Measurements from ENCODE around the gene CSNK1G1.
A peak's percentile ranks its signal among the peaks of the same experiment; 100 is the strongest.

CSNK1G1 gene

DNA sequence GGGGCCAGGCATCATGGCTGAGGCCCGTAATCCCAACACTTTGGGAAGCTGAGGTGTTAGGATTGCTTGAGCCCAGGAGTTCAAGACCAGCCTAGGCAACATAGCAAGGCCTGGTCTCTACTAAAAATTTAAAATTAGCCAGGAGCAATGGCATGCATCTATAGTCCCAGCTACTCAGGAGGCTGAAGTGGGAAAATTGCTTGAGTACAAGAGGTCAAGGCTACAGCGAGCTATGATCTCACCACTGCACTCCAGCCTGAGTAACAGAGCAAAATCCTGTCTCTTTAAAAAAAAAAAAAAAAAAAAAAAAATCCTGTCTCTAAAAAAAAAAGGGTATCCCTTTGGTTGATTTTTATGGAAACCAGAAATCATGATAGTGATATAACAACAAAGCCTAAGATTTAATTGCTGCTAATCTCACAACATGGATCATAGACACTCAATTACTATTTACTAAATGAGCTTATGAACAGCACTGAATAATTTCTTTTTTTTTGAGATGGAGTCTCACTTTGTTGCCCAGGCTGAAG, 13.2 kb upstream of the CSNK1G1 start:
- TF ChIP-seq, protein P1, sequence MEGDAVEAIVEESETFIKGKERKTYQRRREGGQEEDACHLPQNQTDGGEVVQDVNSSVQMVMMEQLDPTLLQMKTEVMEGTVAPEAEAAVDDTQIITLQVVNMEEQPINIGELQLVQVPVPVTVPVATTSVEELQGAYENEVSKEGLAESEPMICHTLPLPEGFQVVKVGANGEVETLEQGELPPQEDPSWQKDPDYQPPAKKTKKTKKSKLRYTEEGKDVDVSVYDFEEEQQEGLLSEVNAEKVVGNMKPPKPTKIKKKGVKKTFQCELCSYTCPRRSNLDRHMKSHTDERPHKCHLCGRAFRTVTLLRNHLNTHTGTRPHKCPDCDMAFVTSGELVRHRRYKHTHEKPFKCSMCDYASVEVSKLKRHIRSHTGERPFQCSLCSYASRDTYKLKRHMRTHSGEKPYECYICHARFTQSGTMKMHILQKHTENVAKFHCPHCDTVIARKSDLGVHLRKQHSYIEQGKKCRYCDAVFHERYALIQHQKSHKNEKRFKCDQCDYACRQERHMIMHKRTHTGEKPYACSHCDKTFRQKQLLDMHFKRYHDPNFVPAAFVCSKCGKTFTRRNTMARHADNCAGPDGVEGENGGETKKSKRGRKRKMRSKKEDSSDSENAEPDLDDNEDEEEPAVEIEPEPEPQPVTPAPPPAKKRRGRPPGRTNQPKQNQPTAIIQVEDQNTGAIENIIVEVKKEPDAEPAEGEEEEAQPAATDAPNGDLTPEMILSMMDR (conservative IDR thresholded peaks at IDR 0.05; ENCODE audit: control insufficient read depth, insufficient read depth, low read depth, low read length), result no peak
- DNase-seq (ENCODE audit: low read depth), result peak; percentile 24
- H3K4me3 ChIP-seq (ENCODE audit: control insufficient read depth, low read depth, low read length), result no peak overlapping the region

DNA sequence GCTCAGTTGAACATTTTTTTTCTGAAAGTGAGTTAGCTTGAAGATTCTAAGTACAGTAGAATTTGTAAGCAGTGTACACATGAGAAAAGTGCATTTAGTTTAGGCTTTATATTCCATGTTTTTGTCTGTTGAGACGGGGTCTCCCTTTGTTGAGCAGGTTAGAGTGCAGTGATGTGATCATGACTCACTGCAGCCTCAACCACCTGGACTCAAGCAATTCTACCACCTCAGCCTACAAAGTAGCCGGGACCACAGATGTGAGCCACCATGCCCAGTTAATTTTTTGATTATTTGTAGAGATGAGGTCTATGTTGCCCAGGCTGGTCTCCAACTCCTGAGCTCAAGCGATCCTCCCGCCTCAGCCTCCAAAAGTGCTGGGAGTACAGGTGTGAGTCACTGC, 5.3 kb upstream of the CSNK1G1 start:
- TF ChIP-seq, protein P1 (conservative IDR thresholded peaks at IDR 0.05; ENCODE audit: control insufficient read depth, insufficient read depth, low read depth, low read length), result no peak
- H3K4me3 ChIP-seq (ENCODE audit: control insufficient read depth, low read depth, low read length), result no peak overlapping the region
- no peak for DNase-seq (ENCODE audit: low read depth)

DNA sequence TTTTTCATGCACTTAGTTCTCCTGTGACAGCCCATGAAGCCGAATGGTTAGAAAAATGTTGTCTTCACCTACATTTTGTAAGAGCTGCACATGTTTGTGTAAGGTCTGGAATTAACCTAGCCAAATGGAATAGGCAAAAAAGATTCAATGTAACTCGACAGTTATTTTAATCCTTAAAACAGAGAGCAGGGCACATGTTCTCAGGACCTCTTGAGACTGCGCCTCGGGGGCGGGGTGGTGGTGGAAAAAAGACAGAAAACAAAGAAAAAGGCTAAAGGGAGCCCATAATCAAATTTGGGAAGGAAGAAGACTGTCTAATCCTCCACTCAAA, 702 bp upstream of the CSNK1G1 start:
- peak overlapping the region; percentile 94 for H3K4me3 ChIP-seq (ENCODE audit: control insufficient read depth, low read depth, low read length)
- DNase-seq (ENCODE audit: low read depth), result no peak
- TF ChIP-seq, protein P1 (conservative IDR thresholded peaks at IDR 0.05; ENCODE audit: control insufficient read depth, insufficient read depth, low read depth, low read length), result no peak

DNA sequence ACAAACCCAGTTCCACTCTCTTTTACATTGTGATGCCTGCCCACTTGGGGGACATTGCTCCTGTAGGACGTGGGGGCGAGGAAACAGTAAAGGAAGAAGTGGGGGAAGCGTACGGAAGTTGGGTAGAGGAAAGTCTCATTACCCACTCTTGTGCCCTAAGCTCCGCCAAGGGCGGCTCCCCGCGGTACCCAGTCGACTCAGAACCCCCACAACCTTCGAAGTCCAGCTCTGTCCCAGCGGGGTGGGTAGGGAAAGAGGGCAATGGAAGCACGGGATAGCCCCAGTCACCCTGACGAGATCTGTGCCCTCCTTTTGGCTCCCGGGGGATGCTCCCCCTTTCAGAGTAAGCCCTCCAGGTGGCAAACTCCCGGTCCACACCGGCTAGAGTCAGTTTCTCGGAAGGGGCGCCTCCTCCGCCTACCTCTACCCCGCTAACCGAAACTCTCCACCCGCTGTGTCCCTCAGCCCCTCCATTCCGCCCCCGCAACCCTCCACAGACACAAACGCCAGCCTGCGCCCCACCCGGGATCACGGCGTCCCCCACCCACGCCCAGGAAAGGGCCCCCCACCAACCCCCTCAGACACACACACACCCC, 527 bp downstream of the CSNK1G1 start:
- H3K4me3 ChIP-seq (ENCODE audit: control insufficient read depth, low read depth, low read length), result peak overlapping the region; percentile 94
- TF ChIP-seq, protein P1 (conservative IDR thresholded peaks at IDR 0.05; ENCODE audit: control insufficient read depth, insufficient read depth, low read depth, low read length), result no peak
- no peak for DNase-seq (ENCODE audit: low read depth)

DNA sequence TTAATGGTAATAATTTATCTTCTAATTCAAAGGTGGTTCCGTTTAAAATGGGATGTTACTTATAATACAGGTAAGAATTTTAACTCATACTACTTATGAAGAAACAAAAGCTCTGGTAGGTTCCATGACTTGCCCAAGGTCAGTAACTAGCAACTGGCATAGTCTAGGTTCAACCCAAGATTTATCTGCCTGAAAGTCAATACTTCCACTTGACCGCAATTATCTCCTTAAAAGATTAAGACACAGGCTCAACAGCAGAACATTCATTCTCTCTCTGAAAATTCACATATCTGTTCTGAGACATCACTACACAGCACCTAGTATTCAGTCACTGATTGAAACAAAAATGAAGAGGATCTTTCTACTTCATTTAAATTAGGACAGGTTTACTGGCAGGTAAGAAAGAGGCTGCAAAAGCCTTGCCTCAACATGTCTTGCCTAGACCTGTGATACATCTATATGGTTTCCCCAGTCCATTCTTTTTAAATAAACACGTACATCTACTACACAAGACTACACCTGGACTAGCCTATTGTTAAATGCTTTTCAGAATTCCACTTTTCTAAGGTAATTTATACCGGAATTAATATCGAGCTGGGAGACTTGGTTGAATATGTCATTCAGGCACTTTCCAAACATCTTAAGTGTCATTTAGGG, 1.2 kb downstream of the CSNK1G1 start:
- TF ChIP-seq, protein P1 (conservative IDR thresholded peaks at IDR 0.05; ENCODE audit: control insufficient read depth, insufficient read depth, low read depth, low read length), result no peak
- no peak for DNase-seq (ENCODE audit: low read depth)
- H3K4me3 ChIP-seq (ENCODE audit: control insufficient read depth, low read depth, low read length), result peak overlapping the region; percentile 94

DNA sequence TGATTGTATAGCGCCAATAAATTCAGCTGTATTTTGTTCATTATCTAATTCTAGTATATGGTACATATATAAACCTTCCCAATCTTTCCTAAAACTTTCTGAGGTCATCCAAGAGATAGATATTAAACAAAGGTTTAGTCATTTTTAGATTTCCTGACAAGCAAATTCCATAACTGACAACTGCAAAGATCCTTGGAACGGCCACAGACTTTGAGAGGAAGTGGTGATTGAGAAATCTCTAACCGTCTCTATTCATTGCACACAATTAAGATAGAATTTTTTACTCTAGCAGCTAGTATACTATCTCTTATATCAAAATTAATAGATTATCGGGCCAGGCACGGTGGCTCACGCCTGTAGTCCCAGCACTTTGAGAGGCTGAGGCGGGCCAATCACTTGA, 4.7 kb downstream of the CSNK1G1 start:
- peak; percentile 39 for DNase-seq (ENCODE audit: low read depth)
- no peak overlapping the region for H3K4me3 ChIP-seq (ENCODE audit: control insufficient read depth, low read depth, low read length)
- TF ChIP-seq, protein P1 (conservative IDR thresholded peaks at IDR 0.05; ENCODE audit: control insufficient read depth, insufficient read depth, low read depth, low read length), result no peak
